GM12864 (cell line): ENCODE measurements around the gene OR2J1.
"Not testable (repeated sequence)": the region's sequence is repeated elsewhere in the genome, so short reads cannot be mapped to it uniquely, and the experiment has no call there.

Experiments used
- DNase-seq: peaks from one replicate; pipeline ENCODE4 v3.0.0-alpha.2; 2011; ENCODE audit warnings: low read depth
- H3K4me3 ChIP-seq: 2 replicates; pipeline ENCODE4 v1.5.1; 2011; ENCODE audit warnings: mild to moderate bottlenecking, low read depth, low read length, control low read depth
- CTCF ChIP-seq: IDR thresholded peaks from 2 replicates; pipeline ENCODE4 v1.5.1; 2011; ENCODE audit warnings: low read depth, mild to moderate bottlenecking, moderate library complexity, low read length, control low read depth, inconsistent platforms; ENCODE audit errors: missing control alignments

OR2J1 gene

DNA sequence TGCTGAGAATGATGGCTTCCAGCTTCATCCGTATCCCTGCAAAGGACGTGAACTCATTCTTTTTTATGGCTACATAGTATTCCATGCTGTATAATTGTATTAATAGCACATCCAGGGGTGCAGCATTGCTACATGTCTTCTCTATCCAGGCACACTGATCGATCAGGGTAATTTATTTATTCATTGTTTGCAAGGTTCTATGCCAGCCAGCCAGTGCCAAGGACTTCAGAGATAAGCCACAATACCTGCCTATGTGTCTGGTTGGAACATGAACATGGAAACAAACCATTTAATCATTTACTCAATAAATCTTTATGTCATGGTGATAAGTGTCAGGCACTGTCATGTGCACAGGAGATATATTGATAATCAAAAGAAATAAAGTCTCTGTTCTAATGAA lies 6.3 kb upstream of the OR2J1 start:
- H3K4me3 ChIP-seq = no peak overlapping the region
- no peak for DNase-seq
- no peak for TF ChIP-seq CTCF

DNA sequence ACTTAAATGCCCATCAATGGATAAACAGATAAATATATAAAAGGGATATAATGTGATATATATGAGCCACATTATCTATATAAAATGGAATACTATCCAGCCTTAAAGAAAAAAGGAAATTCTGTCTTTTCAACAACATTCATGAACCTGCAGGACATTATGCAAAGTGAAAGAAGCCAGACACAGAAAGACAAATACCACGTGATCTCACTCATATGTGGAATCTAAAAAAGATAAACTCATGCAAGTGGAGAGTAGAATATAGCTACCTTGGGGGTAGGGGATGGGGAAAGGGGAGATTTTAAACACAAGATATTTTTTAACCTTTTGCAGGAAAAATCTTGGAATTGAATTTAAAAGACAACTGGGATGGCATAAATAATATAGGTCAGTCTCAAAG lies 1.5 kb upstream of the OR2J1 start:
- no peak for DNase-seq
- H3K4me3 ChIP-seq = no peak overlapping the region
- no peak for TF ChIP-seq CTCF

DNA sequence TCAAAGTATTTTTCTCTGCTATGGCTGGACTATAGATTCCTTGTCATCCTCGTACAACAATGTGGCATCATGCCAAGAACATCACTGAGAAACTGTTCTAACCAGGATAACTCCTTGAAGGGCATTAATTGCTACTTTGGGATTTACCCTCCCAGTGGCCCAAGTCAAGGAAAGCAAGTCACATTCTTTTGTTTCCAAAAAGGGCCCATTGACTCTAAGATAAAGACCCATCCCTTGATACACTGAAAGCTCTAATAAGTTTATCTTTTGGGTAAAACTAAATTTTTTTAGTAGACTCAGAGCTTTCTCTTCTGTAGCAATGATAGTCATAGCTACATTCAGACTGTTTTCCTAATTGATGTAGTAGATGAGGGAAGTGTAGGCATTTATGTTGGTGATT lies 8.5 kb downstream of the OR2J1 start, which contains the start of gene OR2J3:
TSS of gene OR2J3 (plus strand) at position 301 of the 400 bp plus-strand sequence. CDS start 3,833 bp downstream, outside the sequence.
- H3K4me3 ChIP-seq = no peak within 1 kb of the TSS
- TF ChIP-seq CTCF = no peak
- no peak for DNase-seq

DNA sequence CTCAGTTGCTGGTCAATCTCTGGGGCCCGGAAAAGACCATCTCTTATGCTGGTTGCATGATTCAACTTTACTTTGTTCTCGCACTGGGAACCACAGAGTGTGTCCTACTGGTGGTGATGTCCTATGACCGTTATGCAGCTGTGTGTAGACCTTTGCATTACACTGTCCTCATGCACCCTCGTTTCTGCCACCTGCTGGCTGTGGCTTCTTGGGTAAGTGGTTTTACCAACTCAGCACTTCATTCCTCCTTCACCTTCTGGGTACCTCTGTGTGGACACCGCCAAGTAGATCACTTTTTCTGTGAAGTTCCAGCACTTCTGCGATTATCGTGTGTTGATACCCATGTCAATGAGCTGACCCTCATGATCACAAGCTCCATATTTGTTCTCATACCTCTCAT lies 12.8 kb downstream of the OR2J1 start:
- DNase-seq = no peak
- peak; percentile 17 for TF ChIP-seq CTCF
- no peak overlapping the region for H3K4me3 ChIP-seq

DNA sequence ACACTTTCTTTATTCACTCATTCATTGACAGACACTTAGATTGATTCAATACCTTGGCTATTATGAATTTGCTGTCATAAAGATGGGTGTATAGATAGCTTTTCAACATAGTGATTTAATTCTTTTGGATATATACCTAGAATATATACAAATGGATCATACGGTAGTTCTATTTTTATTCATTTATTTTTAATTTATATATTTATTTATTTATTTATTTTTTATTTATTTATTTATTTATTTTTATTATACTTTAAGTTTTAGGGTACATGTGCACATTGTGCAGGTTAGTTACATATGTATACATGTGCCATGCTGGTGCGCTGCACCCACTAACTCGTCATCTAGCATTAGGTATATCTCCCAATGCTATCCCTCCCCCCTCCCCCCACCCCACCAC lies 15.7 kb downstream of the OR2J1 start:
- DNase-seq, H3K4me3 ChIP-seq: not testable (repeated sequence)

GRCh38 chr6:29129326-29130012 lies 30.2 kb downstream of the OR2J1 start:
- no peak overlapping the region for H3K4me3 ChIP-seq
- DNase-seq = no peak
- no peak for TF ChIP-seq CTCF

GRCh38 chr6:29130644-29131043 lies 31.4 kb downstream of the OR2J1 start:
- no peak for TF ChIP-seq CTCF

More at GRCh38 chr6:29130644-29131043, 31.4 kb downstream of the OR2J1 start:
- DNase-seq = no peak
- no peak overlapping the region for H3K4me3 ChIP-seq
